ENCODE data around the gene KIF1C.
A peak's percentile ranks its signal among the peaks of the same experiment; 100 is the strongest.

Gene KIF1C

GRCh38 chr17:5034651-5035050, 36.9 kb downstream of the KIF1C start:
- Histone ChIP-seq H3K4me1 (ENCODE audit: control insufficient read depth in 5 of 5, insufficient read depth in 5 of 5, low read length in 5 of 5) (peaks cover 0 to 19% (median 14%) of the 10 kb centered on the region in 5 donors), H3K27ac (ENCODE audit: low read depth, low read length) (no peak overlapping the region), H3K27me3 (ENCODE audit: control insufficient read depth in 5 of 5, insufficient read depth in 4 of 5, low read length in 5 of 5) (peaks cover 0 to 6% (median 3%) of the 10 kb centered on the region in 5 donors), H3K9ac (ENCODE audit: low read length in 5 of 5) (no peak overlapping the region), H3K4me3 (ENCODE audit: low read depth in 1 of 5, low read length in 5 of 5) (no peak overlapping the region), H3K36me3 (ENCODE audit: control insufficient read depth in 5 of 5, insufficient read depth in 5 of 5, low read length in 5 of 5) (no peaks in the 10 kb centered on the region), H3K9me3 (ENCODE audit: control insufficient read depth in 5 of 5, low read length in 5 of 5) (no peaks in the 10 kb centered on the region)

GRCh38 chr17:5035315-5035714, 37.6 kb downstream of the KIF1C start, which contains the start of gene SLC52A1:
Gene SLC52A1, minus strand, starts transcription at chr17:5035426. Its CDS starts 820 bp downstream, at chr17:5034606.
- peaks cover 0 to 6% (median 3%) of the 10 kb centered on the region in 5 donors for H3K27me3 ChIP-seq (ENCODE audit: control insufficient read depth in 5 of 5, insufficient read depth in 4 of 5, low read length in 5 of 5)
- H3K9me3 ChIP-seq (ENCODE audit: control insufficient read depth in 5 of 5, low read length in 5 of 5) = no peaks in the 10 kb centered on the region
- H3K27ac ChIP-seq (ENCODE audit: low read depth, low read length) = no peak within 1 kb of the TSS
- no peaks in the 10 kb centered on the region for H3K36me3 ChIP-seq (ENCODE audit: control insufficient read depth in 5 of 5, insufficient read depth in 5 of 5, low read length in 5 of 5)
- peaks cover 0 to 19% (median 14%) of the 10 kb centered on the region in 5 donors for H3K4me1 ChIP-seq (ENCODE audit: control insufficient read depth in 5 of 5, insufficient read depth in 5 of 5, low read length in 5 of 5)
- peak within 1 kb of the TSS in 1 of 5 donors; percentile 41 for H3K9ac ChIP-seq (ENCODE audit: low read length in 5 of 5)
- peak within 1 kb of the TSS in 3 of 5 donors; percentile 17 to 34 (median 23) for H3K4me3 ChIP-seq (ENCODE audit: low read depth in 1 of 5, low read length in 5 of 5)

DNA sequence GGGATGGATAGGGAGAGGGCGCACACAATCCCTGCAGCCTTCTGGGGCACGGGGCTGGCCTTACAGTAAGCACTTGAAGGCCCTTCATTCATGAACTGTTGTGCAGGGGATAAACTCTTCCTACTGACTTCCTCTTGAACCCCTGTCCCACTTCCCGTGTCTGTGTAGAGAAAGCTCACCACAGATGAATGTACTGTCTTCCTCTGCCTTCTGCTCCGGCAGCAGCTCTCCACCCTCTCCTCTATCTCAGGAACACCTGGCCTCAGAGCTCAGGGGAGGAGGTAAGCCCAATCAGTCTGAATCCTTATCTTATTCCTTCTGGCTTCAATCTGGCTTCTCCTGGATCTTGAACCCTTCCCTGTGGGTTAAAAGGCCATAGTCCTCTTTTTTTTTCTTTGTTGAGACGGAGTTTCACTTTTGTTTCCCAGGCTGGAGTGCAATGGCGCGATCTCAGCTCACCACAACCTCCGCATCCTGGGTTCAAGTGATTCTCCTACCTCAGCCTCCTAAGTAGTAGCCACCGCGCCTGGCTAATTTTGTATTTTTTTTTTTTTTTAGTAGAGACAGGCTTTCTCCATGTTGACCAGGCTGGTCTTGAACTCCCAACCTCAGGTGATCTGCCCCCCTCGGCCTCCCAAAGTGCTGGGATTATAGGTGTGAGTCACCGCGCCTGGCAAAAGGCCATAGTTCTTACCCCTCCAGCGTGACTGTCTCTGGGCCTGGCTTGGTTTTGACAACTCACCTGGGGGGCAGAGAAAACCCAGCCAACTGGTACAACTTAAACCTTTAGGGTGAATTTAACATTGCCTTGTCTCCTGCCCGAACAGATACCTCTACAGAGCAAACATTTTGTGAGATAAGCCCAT, 44.6 kb downstream of the KIF1C start:
- H3K9ac ChIP-seq (ENCODE audit: low read length in 5 of 5) = no peak overlapping the region
- no peak overlapping the region for H3K27ac ChIP-seq (ENCODE audit: low read depth, low read length)

DNA sequence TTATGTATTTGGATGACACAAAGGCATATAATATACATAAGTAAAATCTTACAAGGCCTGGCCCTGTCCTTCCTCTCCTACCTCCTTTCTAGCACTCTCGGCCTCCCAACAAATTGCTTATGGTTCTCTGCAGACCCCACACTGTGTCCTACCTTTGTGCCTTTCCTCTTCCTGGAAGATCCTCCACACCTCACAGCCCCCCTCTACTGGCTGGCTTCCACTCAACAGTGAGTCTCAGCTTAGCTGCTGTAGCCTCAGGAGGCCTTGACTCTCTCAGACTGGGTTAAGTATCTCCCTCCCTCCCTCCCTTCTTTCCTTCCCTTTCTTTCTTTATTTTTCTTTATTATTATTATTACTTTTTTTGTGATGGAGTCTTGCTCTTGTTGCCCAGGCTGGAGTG, 45.8 kb downstream of the KIF1C start:
- H3K9me3 ChIP-seq (ENCODE audit: control insufficient read depth in 5 of 5, low read length in 5 of 5) = no peaks in the 10 kb centered on the region
- no peak overlapping the region for H3K4me3 ChIP-seq (ENCODE audit: low read depth in 1 of 5, low read length in 5 of 5)
- no peak overlapping the region for H3K27ac ChIP-seq (ENCODE audit: low read depth, low read length)
- no peaks in the 10 kb centered on the region for H3K27me3 ChIP-seq (ENCODE audit: control insufficient read depth in 5 of 5, insufficient read depth in 4 of 5, low read length in 5 of 5)
- peaks cover 0 to 3% (median 0%) of the 10 kb centered on the region in 5 donors for H3K4me1 ChIP-seq (ENCODE audit: control insufficient read depth in 5 of 5, insufficient read depth in 5 of 5, low read length in 5 of 5)
- no peak overlapping the region for H3K9ac ChIP-seq (ENCODE audit: low read length in 5 of 5)
- no peaks in the 10 kb centered on the region for H3K36me3 ChIP-seq (ENCODE audit: control insufficient read depth in 5 of 5, insufficient read depth in 5 of 5, low read length in 5 of 5)

More for the DNA sequence above, 44.6 kb downstream of the KIF1C start:
- no peaks in the 10 kb centered on the region for H3K4me1 ChIP-seq (ENCODE audit: control insufficient read depth in 5 of 5, insufficient read depth in 5 of 5, low read length in 5 of 5)
- H3K9me3 ChIP-seq (ENCODE audit: control insufficient read depth in 5 of 5, low read length in 5 of 5) = no peaks in the 10 kb centered on the region
- peak overlapping the region in 1 of 5 donors; percentile 21 for H3K4me3 ChIP-seq (ENCODE audit: low read depth in 1 of 5, low read length in 5 of 5)
- H3K27me3 ChIP-seq (ENCODE audit: control insufficient read depth in 5 of 5, insufficient read depth in 4 of 5, low read length in 5 of 5) = no peaks in the 10 kb centered on the region
- H3K36me3 ChIP-seq (ENCODE audit: control insufficient read depth in 5 of 5, insufficient read depth in 5 of 5, low read length in 5 of 5) = no peaks in the 10 kb centered on the region

GRCh38 chr17:5044630-5045029, 46.9 kb downstream of the KIF1C start:
- H3K4me1 ChIP-seq (ENCODE audit: control insufficient read depth in 5 of 5, insufficient read depth in 5 of 5, low read length in 5 of 5) = peaks cover 1 to 8% (median 5%) of the 10 kb centered on the region in 5 donors
- no peak overlapping the region for H3K4me3 ChIP-seq (ENCODE audit: low read depth in 1 of 5, low read length in 5 of 5)
- H3K9me3 ChIP-seq (ENCODE audit: control insufficient read depth in 5 of 5, low read length in 5 of 5) = no peaks in the 10 kb centered on the region
- H3K36me3 ChIP-seq (ENCODE audit: control insufficient read depth in 5 of 5, insufficient read depth in 5 of 5, low read length in 5 of 5) = no peaks in the 10 kb centered on the region
- no peak overlapping the region for H3K9ac ChIP-seq (ENCODE audit: low read length in 5 of 5)
- H3K27me3 ChIP-seq (ENCODE audit: control insufficient read depth in 5 of 5, insufficient read depth in 4 of 5, low read length in 5 of 5) = no peaks in the 10 kb centered on the region
- H3K27ac ChIP-seq (ENCODE audit: low read depth, low read length) = no peak overlapping the region

GRCh38 chr17:5045496-5045895, 47.7 kb downstream of the KIF1C start:
- Histone ChIP-seq H3K27me3 (ENCODE audit: control insufficient read depth in 5 of 5, insufficient read depth in 4 of 5, low read length in 5 of 5) (no peaks in the 10 kb centered on the region), H3K4me1 (ENCODE audit: control insufficient read depth in 5 of 5, insufficient read depth in 5 of 5, low read length in 5 of 5) (peaks cover 5 to 16% (median 13%) of the 10 kb centered on the region in 5 donors), H3K27ac (ENCODE audit: low read depth, low read length) (no peak overlapping the region), H3K9me3 (ENCODE audit: control insufficient read depth in 5 of 5, low read length in 5 of 5) (no peaks in the 10 kb centered on the region), H3K4me3 (ENCODE audit: low read depth in 1 of 5, low read length in 5 of 5) (no peak overlapping the region), H3K9ac (ENCODE audit: low read length in 5 of 5) (no peak overlapping the region), H3K36me3 (ENCODE audit: control insufficient read depth in 5 of 5, insufficient read depth in 5 of 5, low read length in 5 of 5) (no peaks in the 10 kb centered on the region)

DNA sequence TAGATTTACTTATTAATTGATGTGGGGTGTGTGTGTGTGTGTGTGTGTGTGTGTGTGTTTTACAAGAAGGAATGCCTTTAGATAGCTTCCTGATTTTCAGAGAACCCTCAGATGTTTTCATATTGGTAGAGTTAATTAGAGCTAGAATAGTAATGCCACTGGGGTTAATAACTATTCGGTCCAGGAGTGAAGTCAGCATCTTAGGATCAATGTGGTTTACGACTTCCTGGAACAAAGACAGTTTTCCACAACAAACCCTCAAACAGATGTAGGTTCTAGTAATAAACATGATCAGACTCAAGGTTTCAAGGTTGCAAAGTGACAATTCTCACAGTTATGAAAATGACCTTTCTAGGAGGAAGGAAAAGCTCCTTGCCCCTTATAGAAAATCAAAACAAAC, 49.7 kb downstream of the KIF1C start:
- no peak overlapping the region for H3K27ac ChIP-seq (ENCODE audit: low read depth, low read length)
- H3K4me3 ChIP-seq (ENCODE audit: low read depth in 1 of 5, low read length in 5 of 5) = no peak overlapping the region
- peaks cover 5 to 18% (median 14%) of the 10 kb centered on the region in 5 donors for H3K4me1 ChIP-seq (ENCODE audit: control insufficient read depth in 5 of 5, insufficient read depth in 5 of 5, low read length in 5 of 5)
- no peaks in the 10 kb centered on the region for H3K36me3 ChIP-seq (ENCODE audit: control insufficient read depth in 5 of 5, insufficient read depth in 5 of 5, low read length in 5 of 5)
- H3K9me3 ChIP-seq (ENCODE audit: control insufficient read depth in 5 of 5, low read length in 5 of 5) = no peaks in the 10 kb centered on the region
- no peak overlapping the region for H3K9ac ChIP-seq (ENCODE audit: low read length in 5 of 5)
- H3K27me3 ChIP-seq (ENCODE audit: control insufficient read depth in 5 of 5, insufficient read depth in 4 of 5, low read length in 5 of 5) = no peaks in the 10 kb centered on the region

- Histone ChIP-seq H3K27me3 (ENCODE audit: control insufficient read depth in 5 of 5, insufficient read depth in 4 of 5, low read length in 5 of 5) (no peaks in the 10 kb centered on the region), H3K9ac (ENCODE audit: low read length in 5 of 5) (peak overlapping the region in 1 of 5 donors; percentile 26), H3K9me3 (ENCODE audit: control insufficient read depth in 5 of 5, low read length in 5 of 5) (no peaks in the 10 kb centered on the region), H3K36me3 (ENCODE audit: control insufficient read depth in 5 of 5, insufficient read depth in 5 of 5, low read length in 5 of 5) (no peaks in the 10 kb centered on the region), H3K4me1 (ENCODE audit: control insufficient read depth in 5 of 5, insufficient read depth in 5 of 5, low read length in 5 of 5) (peaks cover 5 to 18% (median 14%) of the 10 kb centered on the region in 5 donors), H3K27ac (ENCODE audit: low read depth, low read length) (no peak overlapping the region), H3K4me3 (ENCODE audit: low read depth in 1 of 5, low read length in 5 of 5) (no peak overlapping the region)
Observed at GRCh38 chr17:5049314-5049841, 51.6 kb downstream of the KIF1C start.

DNA sequence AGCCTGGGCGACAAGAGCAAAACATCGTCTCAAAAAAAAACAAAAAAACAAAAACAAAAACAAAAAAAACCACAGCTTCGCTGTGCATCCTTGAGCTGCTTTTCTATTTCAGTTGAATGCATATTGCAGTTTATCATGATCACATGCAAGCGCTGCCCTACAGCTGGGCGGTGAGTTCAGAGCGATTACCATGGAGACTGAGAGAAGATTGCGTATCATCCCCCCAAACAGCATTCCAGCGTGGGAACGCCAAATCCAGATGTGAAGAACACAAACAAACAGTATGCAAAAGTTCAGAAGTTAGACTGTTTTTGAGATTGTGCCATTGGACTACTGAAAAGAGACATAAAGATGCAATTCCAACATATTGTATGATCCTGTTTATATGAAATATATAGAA, 52.5 kb downstream of the KIF1C start:
- Histone ChIP-seq H3K27ac (ENCODE audit: low read depth, low read length) (no peak overlapping the region), H3K4me3 (ENCODE audit: low read depth in 1 of 5, low read length in 5 of 5) (no peak overlapping the region), H3K36me3 (ENCODE audit: control insufficient read depth in 5 of 5, insufficient read depth in 5 of 5, low read length in 5 of 5) (no peaks in the 10 kb centered on the region), H3K9ac (ENCODE audit: low read length in 5 of 5) (no peak overlapping the region), H3K27me3 (ENCODE audit: control insufficient read depth in 5 of 5, insufficient read depth in 4 of 5, low read length in 5 of 5) (no peaks in the 10 kb centered on the region), H3K9me3 (ENCODE audit: control insufficient read depth in 5 of 5, low read length in 5 of 5) (no peaks in the 10 kb centered on the region), H3K4me1 (ENCODE audit: control insufficient read depth in 5 of 5, insufficient read depth in 5 of 5, low read length in 5 of 5) (peaks cover 5 to 18% (median 14%) of the 10 kb centered on the region in 5 donors)

DNA sequence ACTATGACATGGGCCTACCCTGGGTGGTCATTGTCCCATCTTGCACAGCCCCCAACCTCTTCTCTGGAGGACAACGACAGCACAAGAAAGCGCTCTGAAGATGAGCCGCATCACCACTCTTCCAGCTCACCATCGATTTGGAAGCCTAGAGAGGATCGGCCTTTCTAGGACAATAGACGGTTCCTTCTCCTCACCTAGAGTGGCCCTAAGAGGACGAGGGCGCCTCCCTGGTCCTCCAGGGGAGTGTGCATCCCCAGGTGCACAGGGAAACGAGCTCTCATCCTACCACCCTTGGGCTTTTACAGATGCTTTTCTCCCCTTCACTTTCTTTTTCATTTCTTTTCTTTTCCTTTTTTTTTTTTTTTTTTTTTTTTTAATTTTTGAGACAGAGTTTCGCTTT, 57.8 kb downstream of the KIF1C start:
- no peaks in the 10 kb centered on the region for H3K36me3 ChIP-seq (ENCODE audit: control insufficient read depth in 5 of 5, insufficient read depth in 5 of 5, low read length in 5 of 5)
- no peak overlapping the region for H3K27ac ChIP-seq (ENCODE audit: low read depth, low read length)
- no peak overlapping the region for H3K4me3 ChIP-seq (ENCODE audit: low read depth in 1 of 5, low read length in 5 of 5)
- H3K27me3 ChIP-seq (ENCODE audit: control insufficient read depth in 5 of 5, insufficient read depth in 4 of 5, low read length in 5 of 5) = no peaks in the 10 kb centered on the region
- H3K4me1 ChIP-seq (ENCODE audit: control insufficient read depth in 5 of 5, insufficient read depth in 5 of 5, low read length in 5 of 5) = peaks cover 0 to 1% (median 1%) of the 10 kb centered on the region in 5 donors
- H3K9me3 ChIP-seq (ENCODE audit: control insufficient read depth in 5 of 5, low read length in 5 of 5) = no peaks in the 10 kb centered on the region
- no peak overlapping the region for H3K9ac ChIP-seq (ENCODE audit: low read length in 5 of 5)

All from subcutaneous abdominal adipose tissue (tissue), 5 donors.